Amniotic epithelial cell (primary cell): Measurements from ENCODE around the gene PAPOLG.
A peak's percentile ranks its signal among the peaks of the same experiment; 100 is the strongest.
"Not testable (repeated sequence)": the region's sequence is repeated elsewhere in the genome, so short reads cannot be mapped to it uniquely, and the experiment has no call there.

Source experiments
- DNase-seq: peaks from one replicate; pipeline ENCODE4 v3.0.0-alpha.2; 2010; ENCODE audit warnings: low read depth

The PAPOLG gene

DNA sequence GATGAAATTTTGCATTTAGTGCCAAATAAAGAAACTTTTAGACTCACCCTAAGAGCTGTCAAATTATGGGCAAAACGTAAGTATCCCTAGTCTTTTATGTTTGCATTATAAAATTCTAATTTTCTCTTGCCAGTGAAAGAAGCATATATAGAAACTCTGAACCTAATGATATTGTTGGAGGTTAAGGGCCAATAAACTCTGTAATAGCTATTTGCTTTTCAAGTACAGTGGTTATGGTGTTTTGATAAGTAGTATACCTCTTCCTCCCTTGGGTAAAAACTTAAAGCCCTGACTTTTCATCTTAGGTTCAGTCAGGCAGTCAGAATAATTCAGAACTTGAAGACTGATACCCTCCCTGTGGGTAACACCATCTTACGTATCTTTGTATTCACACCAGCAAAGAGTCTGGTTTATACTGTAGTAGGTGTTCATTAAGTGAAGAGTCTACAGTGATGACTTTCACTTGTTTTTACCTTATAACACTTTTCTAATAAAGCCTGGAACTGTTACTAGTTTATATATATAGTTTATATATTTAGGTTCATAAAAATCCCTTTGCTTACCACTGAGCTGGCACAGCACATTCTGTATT is 19.1 kb downstream of the PAPOLG start:
- no peak for DNase-seq

DNA sequence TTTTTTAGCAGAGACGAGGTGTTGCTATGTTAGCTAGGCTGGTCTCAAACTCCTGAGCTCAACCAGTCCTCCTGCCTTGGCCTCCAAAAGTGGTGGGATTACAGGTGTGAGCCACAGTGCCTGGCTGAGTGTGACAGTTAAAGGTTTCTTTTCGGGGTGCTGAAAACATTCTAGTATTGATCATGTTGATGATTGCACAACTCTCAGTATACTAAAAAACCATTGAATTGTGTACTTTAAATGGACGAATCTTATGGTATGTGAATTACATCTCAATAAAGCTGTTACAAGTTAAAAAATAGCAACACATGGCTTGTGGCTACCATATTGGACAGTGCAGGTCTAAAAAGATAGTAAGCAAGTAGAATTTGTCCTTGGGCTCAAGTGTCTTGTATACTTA is 22.3 kb downstream of the PAPOLG start:
- DNase-seq, result no peak

DNA sequence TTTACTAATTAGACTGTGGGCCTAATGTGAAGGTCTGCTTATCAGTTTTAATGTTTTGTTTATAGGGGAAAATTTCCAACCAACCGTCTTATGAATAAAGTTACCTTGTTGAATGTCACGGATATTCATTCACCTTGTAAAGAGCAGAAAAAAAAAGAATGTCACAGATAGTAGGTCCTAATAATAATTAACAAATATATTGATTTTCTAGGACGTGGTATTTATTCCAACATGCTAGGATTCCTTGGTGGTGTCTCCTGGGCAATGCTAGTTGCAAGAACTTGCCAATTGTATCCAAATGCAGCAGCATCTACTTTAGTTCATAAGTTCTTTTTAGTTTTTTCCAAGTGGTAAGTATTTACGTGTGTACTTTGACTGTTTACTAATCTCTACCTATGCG is 23.4 kb downstream of the PAPOLG start:
- DNase-seq, result no peak

- no peak for DNase-seq
Observed at GRCh38 chr2:60780721-60781120, 24.7 kb downstream of the PAPOLG start.

GRCh38 chr2:60793169-60793568 is 37.1 kb downstream of the PAPOLG start:
- DNase-seq, result no peak

DNA sequence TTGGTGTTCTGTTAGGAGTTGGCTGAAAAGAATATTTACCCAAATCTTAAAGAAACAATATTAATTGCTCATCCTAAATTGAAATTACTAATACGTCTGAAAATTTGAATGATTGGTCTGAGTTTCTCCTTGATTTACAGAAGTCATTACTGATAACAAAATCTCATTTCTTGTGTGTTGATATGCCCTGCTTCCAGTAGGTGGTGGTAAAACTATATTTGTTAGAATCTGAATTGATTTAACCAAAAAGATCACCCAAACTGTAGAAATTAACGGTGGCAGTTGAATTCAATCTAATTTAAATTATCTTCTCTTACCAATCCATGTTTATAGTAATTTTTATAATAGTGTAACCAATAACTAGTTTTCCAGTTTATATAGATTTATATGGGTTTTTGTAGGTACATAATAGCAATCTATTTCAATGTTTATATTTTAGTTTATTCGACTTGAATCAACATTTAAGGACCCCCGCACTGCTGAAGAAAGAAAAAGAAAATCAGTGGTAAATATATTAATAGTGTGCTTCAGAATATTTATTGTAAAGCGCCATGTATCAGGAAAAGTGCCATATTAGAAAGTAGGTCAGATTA is 38.3 kb downstream of the PAPOLG start:
- DNase-seq, result peak; percentile 35

GRCh38 chr2:60796573-60797509 is 40.8 kb downstream of the PAPOLG start:
- DNase-seq, result peak; percentile 2

- no peak for DNase-seq
Observed at GRCh38 chr2:60804473-60804872, 48.4 kb downstream of the PAPOLG start.

DNA sequence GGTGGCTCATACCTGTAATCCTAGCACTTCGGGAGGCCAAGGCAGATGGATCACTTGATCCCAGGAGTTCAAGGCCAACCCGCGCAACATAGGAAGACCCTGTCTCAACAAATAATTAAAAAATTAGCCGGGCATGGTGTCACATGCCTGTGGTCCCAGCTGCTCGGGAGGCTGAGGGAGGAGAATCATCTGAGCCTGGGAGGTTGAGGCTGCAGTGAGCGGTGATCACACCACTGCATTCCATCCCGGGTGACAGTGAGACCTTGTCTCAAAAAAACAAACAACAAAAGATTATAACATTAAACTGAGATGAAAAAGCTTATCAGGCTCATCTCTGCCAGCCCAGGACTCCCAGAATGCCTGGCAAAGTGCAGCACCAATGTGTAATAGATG is 50.5 kb downstream of the PAPOLG start:
- DNase-seq, result no peak

DNA sequence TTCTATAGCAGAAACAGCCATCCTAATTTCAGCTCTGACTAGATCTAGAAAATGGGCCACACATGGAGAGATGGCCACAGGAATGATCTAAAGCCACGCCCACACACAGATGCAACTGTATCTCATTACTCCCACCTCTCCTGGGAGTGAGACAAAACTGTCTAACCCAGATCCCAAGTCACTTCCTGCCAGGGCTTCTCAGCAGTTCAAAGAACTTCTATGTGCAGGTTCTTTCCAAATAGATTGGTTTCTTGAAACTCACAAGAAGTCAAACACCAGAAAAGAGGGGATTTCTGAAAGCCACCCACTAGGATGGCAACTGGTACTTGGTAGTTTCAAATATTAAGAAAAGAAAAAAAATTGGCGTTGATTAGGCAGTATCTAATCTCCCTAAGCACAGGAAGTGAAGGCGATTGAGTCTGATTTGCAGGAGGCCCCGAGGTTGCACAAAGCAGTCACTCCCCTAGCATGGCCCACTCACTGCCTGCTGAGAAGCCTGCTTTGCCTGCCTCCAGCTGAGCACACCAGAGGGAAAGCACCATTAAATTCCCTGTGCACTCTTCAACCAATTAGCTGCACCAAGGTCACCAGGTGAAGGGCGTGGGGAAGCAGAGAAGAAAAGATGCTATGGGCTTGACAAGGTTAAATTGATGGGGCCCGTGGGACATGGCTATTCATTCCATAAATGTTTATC is 51.1 kb downstream of the PAPOLG start:
- DNase-seq, result peak; percentile 81

GRCh38 chr2:60808330-60808801 is 52.3 kb downstream of the PAPOLG start:
- no peak for DNase-seq

DNA sequence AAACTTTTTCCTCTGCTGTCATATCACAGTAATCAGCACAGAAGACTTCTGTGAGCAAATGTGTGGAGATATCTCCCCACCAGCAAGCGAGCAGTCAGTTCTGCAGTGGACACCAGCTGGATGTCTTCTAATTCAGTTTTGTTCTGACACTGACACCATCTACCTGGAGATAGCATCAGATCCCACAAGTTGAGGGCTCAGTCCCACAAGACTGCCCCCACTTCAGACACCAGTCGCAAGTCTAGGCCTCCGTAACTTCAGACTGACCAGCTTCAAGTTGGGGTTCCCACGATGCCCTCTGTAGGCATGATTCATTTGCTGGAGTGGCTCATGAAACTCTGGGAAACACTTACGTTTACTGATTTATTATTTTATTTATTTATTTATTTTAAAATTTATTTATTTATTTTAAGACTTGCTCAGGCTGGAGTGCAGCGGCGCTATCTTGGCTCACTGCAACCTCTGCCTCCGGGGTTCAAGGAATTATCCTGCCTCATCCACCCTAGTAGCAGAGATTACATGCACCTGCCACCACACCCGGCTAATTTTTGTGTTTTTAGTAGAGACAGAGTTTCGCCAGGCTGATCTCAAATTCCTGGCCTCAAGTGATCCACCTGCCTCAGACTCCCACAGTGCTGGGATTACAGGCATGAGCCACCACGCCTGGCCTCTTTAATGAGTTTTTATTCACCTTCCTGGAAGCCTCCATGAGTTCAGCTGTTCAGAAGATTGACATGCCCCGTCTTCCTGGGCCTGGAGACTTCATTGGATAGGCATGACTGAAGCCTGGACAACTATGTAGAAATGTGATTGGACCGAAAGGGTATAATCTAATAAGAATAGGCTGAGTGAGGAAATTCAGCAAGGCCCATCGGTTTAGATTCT is 55.7 kb downstream of the PAPOLG start:
- DNase-seq, result no peak

GRCh38 chr2:60817191-60817590 is 61.1 kb downstream of the PAPOLG start:
- DNase-seq, result not testable (repeated sequence)

- no peak for DNase-seq
Observed at GRCh38 chr2:60818272-60818671, 62.2 kb downstream of the PAPOLG start.

GRCh38 chr2:60819155-60819862 is 63.2 kb downstream of the PAPOLG start:
- DNase-seq, result no peak

- DNase-seq, result no peak
Observed at GRCh38 chr2:60819936-60820335, 63.9 kb downstream of the PAPOLG start.

GRCh38 chr2:60820416-60821132 is 64.5 kb downstream of the PAPOLG start:
- no peak for DNase-seq

GRCh38 chr2:60821133-60821469 is 65.0 kb downstream of the PAPOLG start:
- no peak for DNase-seq

DNA sequence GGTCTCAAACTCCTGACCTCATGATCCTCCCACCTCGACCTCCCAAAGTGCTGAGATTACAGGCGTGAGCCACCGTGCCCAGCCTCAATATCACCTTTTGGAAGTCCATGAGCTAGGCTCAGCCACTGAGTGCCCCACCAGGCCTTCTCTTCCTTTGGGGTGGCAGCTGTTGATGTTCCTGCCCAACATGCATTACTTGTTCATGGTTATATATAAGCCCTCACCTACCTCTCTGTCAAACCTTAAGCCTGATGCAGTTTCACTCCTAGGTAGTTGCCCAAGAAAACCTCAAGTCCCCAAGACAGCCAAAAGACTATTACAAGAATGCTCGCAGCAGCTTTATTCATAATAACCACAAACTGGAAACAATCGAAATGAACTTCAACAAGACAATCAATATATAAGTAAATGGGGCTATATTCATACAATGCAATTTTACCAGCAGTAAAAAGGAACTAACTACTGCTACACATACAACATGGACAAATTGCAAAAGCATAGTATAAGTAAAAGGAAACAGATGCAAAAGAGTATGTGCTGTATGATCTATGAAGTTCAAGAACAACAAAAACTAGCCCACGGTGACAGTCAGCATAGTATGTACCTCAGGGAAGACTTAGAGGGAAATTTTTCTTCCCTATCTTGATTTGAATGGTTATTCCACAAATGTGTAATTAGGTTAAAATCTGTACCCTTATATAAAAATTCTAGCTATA is 65.7 kb downstream of the PAPOLG start:
- no peak for DNase-seq

GRCh38 chr2:60822987-60823386 is 66.9 kb downstream of the PAPOLG start:
- DNase-seq, result no peak
